IMR-90 (cell line): ENCODE measurements around the gene OTULINL. TPM values are rescaled to one million over a fixed set of nuclear protein-coding genes. Genes with fewer than 3 reads are reported as not detected.

Experiments
- ATAC-seq: fragments of 200-7000 bp; cut with Tn5 transposase; 2 replicates; pipeline ENCODE4 v1.9.1; 2020; ENCODE audit warnings: low read depth, mild to moderate bottlenecking, moderate library complexity
- BruUV-seq: library from RNA; stranded (reverse); fragments of 400-500 nt; replicated peaks from 2 replicates; lab custom pipeline; 2021; lab: Mats Ljungman, UMichigan
- CTCF ChIA-PET: fragments of 300-600 bp; formaldehyde crosslinking; extraction: SDS; loops from one replicate; lab custom pipeline; 2021; ENCODE audit warnings: antibody characterized with exemption; lab: Yijun Ruan, JAX
- POLR2A ChIA-PET: fragments of 300-600 bp; sonication (Branson Sonifier 250); formaldehyde crosslinking; loops from one replicate; lab custom pipeline; 2022; ENCODE audit warnings: antibody characterized with exemption; ENCODE audit not compliant: unreplicated experiment; lab: Charles Lee
- DNase-seq: peaks from one replicate; pipeline ENCODE4 v3.0.0; 2013
- H2AFZ ChIP-seq: replicated peaks from 2 replicates; pipeline ENCODE3; 2013; ENCODE audit warnings: low read length, mild to moderate bottlenecking; ENCODE audit not compliant: poor library complexity
- H2AK5ac ChIP-seq: 2 replicates; pipeline ENCODE4 v1.6.1; 2013; ENCODE audit warnings: low read depth, low read length, inconsistent platforms
- H2AK9ac ChIP-seq: replicated peaks from 2 replicates; pipeline ENCODE3; 2013; ENCODE audit warnings: mild to moderate bottlenecking, low read depth, low read length, moderate library complexity; ENCODE audit not compliant: poor library complexity
- H2BK120ac ChIP-seq: 2 replicates; pipeline ENCODE4 v1.6.1; 2013; ENCODE audit warnings: low read depth, low read length, inconsistent platforms
- H2BK15ac ChIP-seq: 3 replicates; pipeline ENCODE4 v1.6.1; 2013; ENCODE audit warnings: low read depth, low read length, inconsistent platforms
- H2BK20ac ChIP-seq: 2 replicates; pipeline ENCODE4 v1.6.1; 2013; ENCODE audit warnings: low read depth, mild to moderate bottlenecking, inconsistent platforms, low read length, moderate library complexity
- H2BK5ac ChIP-seq: 2 replicates; pipeline ENCODE4 v1.6.1; 2013; ENCODE audit warnings: mild to moderate bottlenecking, low read depth, low read length, inconsistent platforms; ENCODE audit not compliant: poor library complexity, severe bottlenecking
- H3K14ac ChIP-seq: replicated peaks from 2 replicates; pipeline ENCODE4 v1.6.1; 2013; ENCODE audit warnings: low read depth, low read length, inconsistent platforms
- H3K18ac ChIP-seq: 2 replicates; pipeline ENCODE4 v1.6.1; 2013; ENCODE audit warnings: low read depth, low read length, control low read depth
- H3K23ac ChIP-seq: 2 replicates; pipeline ENCODE4 v1.6.1; 2013; ENCODE audit warnings: low read depth, low read length, inconsistent platforms
- H3K27ac ChIP-seq: 2 replicates; pipeline ENCODE4 v1.5.1; 2013; ENCODE audit warnings: mild to moderate bottlenecking, control low read depth, low read length; ENCODE audit not compliant: insufficient read depth
- H3K27me3 ChIP-seq: 2 replicates; pipeline ENCODE4 v1.6.1; 2013; ENCODE audit warnings: low read length; ENCODE audit not compliant: control insufficient read depth, insufficient read depth
- H3K36me3 ChIP-seq: 2 replicates; pipeline ENCODE4 v1.6.1; 2013; ENCODE audit warnings: low read length, mixed read lengths; ENCODE audit not compliant: control insufficient read depth, insufficient read depth
- H3K4ac ChIP-seq: 2 replicates; pipeline ENCODE4 v1.6.1; 2013; ENCODE audit warnings: low read depth, low read length, inconsistent platforms
- H3K4me1 ChIP-seq: 2 replicates; pipeline ENCODE4 v1.6.1; 2013; ENCODE audit warnings: low read length, mixed read lengths; ENCODE audit not compliant: control insufficient read depth, insufficient read depth
- H3K4me2 ChIP-seq: 2 replicates; pipeline ENCODE4 v1.6.1; 2013; ENCODE audit warnings: low read depth, mild to moderate bottlenecking, control low read depth, low read length, moderate library complexity
- H3K4me3 ChIP-seq: 2 replicates; pipeline ENCODE4 v1.5.1; 2013; ENCODE audit warnings: low read depth, mild to moderate bottlenecking, control low read depth, low read length, moderate library complexity; ENCODE audit not compliant: insufficient read depth
- H3K56ac ChIP-seq: 2 replicates; pipeline ENCODE4 v1.6.1; 2013; ENCODE audit warnings: low read length, inconsistent platforms; ENCODE audit not compliant: insufficient read depth; ENCODE audit errors: extremely low read depth
- H3K79me1 ChIP-seq, 2 experiments: 2 replicates each; pipeline ENCODE4 v1.6.1; 2013; ENCODE audit warnings: low read length in 2 of 2, inconsistent platforms in 1 of 2, low read depth in 1 of 2
- H3K9ac ChIP-seq: 2 replicates; pipeline ENCODE4 v1.6.1; 2013; ENCODE audit warnings: low read depth, low read length, control low read depth
- H3K9me1 ChIP-seq: 2 replicates; pipeline ENCODE4 v1.6.1; 2013; ENCODE audit warnings: low read length, inconsistent platforms; ENCODE audit not compliant: insufficient read depth
- H3K9me3 ChIP-seq: 2 replicates; pipeline ENCODE4 v1.6.1; 2013; ENCODE audit warnings: low read length; ENCODE audit not compliant: control insufficient read depth, insufficient read depth
- H4K20me1 ChIP-seq: 2 replicates; pipeline ENCODE4 v1.6.1; 2013; ENCODE audit warnings: low read length, inconsistent platforms; ENCODE audit not compliant: insufficient read depth
- H4K5ac ChIP-seq: 2 replicates; pipeline ENCODE4 v1.6.1; 2013; ENCODE audit warnings: mild to moderate bottlenecking, low read depth, low read length, control low read depth
- H4K8ac ChIP-seq, 2 experiments: 2 replicates each; pipeline ENCODE4 v1.6.1; 2013; ENCODE audit warnings: low read depth in 2 of 2, low read length in 2 of 2, control low read depth in 1 of 2, inconsistent platforms in 1 of 2
- H4K91ac ChIP-seq: 2 replicates; pipeline ENCODE4 v1.6.1; 2013; ENCODE audit warnings: low read depth, low read length, inconsistent platforms; ENCODE audit not compliant: insufficient read depth
- BHLHE40 ChIP-seq: fragments of 150-350 bp; IDR thresholded peaks from 2 replicates; pipeline ENCODE4 v1.6.1; 2016; ENCODE audit warnings: mild to moderate bottlenecking, low read depth, low read length
- CEBPB ChIP-seq: IDR thresholded peaks from 2 replicates; pipeline ENCODE4 v1.6.1; 2012; ENCODE audit warnings: low read depth, low read length, improper control_type of control experiment
- CHD1 ChIP-seq: IDR thresholded peaks from 2 replicates; pipeline ENCODE4 v1.6.1; 2012; ENCODE audit warnings: low read depth, low read length, improper control_type of control experiment
- FOS ChIP-seq: fragments of 150-350 bp; IDR thresholded peaks from 2 replicates; pipeline ENCODE4 v1.6.1; 2016; ENCODE audit warnings: low read depth, low read length
- MAFK ChIP-seq: IDR thresholded peaks from 2 replicates; pipeline ENCODE4 v1.6.1; 2012; ENCODE audit warnings: low read depth, low read length, improper control_type of control experiment
- MAZ ChIP-seq: IDR thresholded peaks from 2 replicates; pipeline ENCODE4 v1.6.1; 2012; ENCODE audit warnings: low read depth, mild to moderate bottlenecking, low read length, improper control_type of control experiment, moderate library complexity, borderline replicate concordance
- MXI1 ChIP-seq: IDR thresholded peaks from 2 replicates; pipeline ENCODE4 v1.6.1; 2012; ENCODE audit warnings: low read depth, mild to moderate bottlenecking, low read length, moderate library complexity, borderline replicate concordance
- NFE2L2 ChIP-seq: fragments of 150-350 bp; IDR thresholded peaks from 2 replicates; pipeline ENCODE4 v1.6.1; 2016; ENCODE audit warnings: low read depth, mild to moderate bottlenecking, low read length
- POLR2A ChIP-seq: IDR thresholded peaks from 2 replicates; pipeline ENCODE4 v1.6.1; 2012; ENCODE audit warnings: mild to moderate bottlenecking, low read depth, low read length
- RAD21 ChIP-seq: IDR thresholded peaks from 2 replicates; pipeline ENCODE4 v1.6.1; 2012; ENCODE audit warnings: low read length, improper control_type of control experiment
- RCOR1 ChIP-seq: IDR thresholded peaks from 2 replicates; pipeline ENCODE4 v1.6.1; 2012; ENCODE audit warnings: mild to moderate bottlenecking, low read length, improper control_type of control experiment; ENCODE audit not compliant: insufficient replicate concordance
- RFX5 ChIP-seq: IDR thresholded peaks from 2 replicates; pipeline ENCODE4 v1.8.0; 2012; ENCODE audit warnings: low read depth, mild to moderate bottlenecking, low read length, moderate library complexity
- SMC3 ChIP-seq: fragments of 150-350 bp; IDR thresholded peaks from 2 replicates; pipeline ENCODE4 v1.6.1; 2016; ENCODE audit warnings: low read depth, mild to moderate bottlenecking, antibody characterized with exemption, low read length, moderate library complexity
- dilution Hi-C: fragments of 300-500 bp; cut with HindIII; formaldehyde crosslinking; loops from one replicate; pipeline ENCODE4 v1.14.3; 2018; ENCODE audit warnings: low sequenced_read_pairs; ENCODE audit not compliant: unreplicated experiment
- in situ Hi-C: fragments of 300-500 bp; cut with MboI; formaldehyde crosslinking; loops from 3 replicates; pipeline ENCODE4 v1.14.3; 2019; ENCODE audit warnings: low sequenced_read_pairs, inconsistent platforms, mixed read lengths
- intact Hi-C: fragments of 100-400 bp; cut with micrococcal nuclease; formaldehyde crosslinking; loops from 2 replicates; pipeline ENCODE4 v1.10.0; 2022
- polyA plus RNA-seq, 3 experiments: library from polyadenylated mRNA; depleted of rRNA; stranded (reverse); fragments of >200 nt; gene quantifications; 2 replicates each; pipeline ENCODE4 v1.2.3, GENCODE V29; 2012; ENCODE audit warnings: low replicate concordance in 1 of 3
- total RNA-seq: library from RNA; depleted of rRNA; stranded (reverse); fragments of >200 nt; gene quantifications from 2 replicates; pipeline ENCODE4 v1.2.3, GENCODE V29; 2012
- TF ChIP-seq, protein P1 (sequence below): fragments of 150-350 bp; IDR thresholded peaks from 2 replicates; pipeline ENCODE4 v1.6.1; 2016; ENCODE audit warnings: low read depth, mild to moderate bottlenecking, low read length, moderate library complexity, borderline replicate concordance
- TF ChIP-seq, protein P2 (sequence below): conservative IDR thresholded peaks from 2 replicates; pipeline ENCODE4 v1.5.1; 2012; ENCODE audit warnings: mild to moderate bottlenecking, low read depth, low read length, improper control_type of control experiment
- TF ChIP-seq, protein P3 (sequence below): fragments of 150-350 bp; IDR thresholded peaks from 2 replicates; pipeline ENCODE4 v1.6.1; 2017; ENCODE audit warnings: mild to moderate bottlenecking, antibody characterized with exemption, low read length, low read depth

OTULINL gene
- total and polyA plus RNA-seq, 2 of the 4 experiments (the other 2 are of a cell fraction): 0.09 to 0.18 TPM

DNA sequence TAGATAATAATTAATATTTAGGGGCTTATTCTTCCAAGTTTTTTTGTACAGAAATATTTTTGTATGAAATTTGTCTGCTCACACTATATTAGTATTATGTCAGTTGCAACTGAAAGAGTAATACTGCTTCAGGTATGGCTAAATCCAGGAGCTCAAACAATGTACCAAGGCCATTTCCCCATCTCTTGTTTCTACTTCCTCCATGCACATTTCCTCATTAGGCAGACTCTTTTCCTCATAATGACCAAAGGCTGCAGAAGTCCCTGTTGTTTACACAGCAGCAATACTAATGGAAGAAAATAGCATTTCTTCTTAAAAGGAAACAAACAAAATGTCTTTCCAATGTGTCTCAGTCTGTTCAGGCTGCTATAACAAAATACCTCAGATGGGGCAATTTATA, 9.2 kb upstream of the OTULINL start:
- Histone ChIP-seq H3K56ac (no peak overlapping the region), H3K27me3 (peaks cover 11% of the 10 kb centered on the region), H3K9me1 (no peaks in the 10 kb centered on the region), H4K5ac (no peak overlapping the region), H2AK5ac (no peak overlapping the region), H3K23ac (no peak overlapping the region), H3K4ac (no peak overlapping the region), H2AK9ac (no peak overlapping the region), H3K9me3 (0 out of 2 replicates have a peak, but pooled peaks cover 1% of the 10 kb centered on the region), H2BK5ac (no peak overlapping the region), H3K27ac (no peak overlapping the region), H4K8ac (no peak overlapping the region), H4K91ac (no peak overlapping the region), H2BK20ac (no peak overlapping the region), H3K14ac (no peak overlapping the region), H3K4me1 (no peaks in the 10 kb centered on the region), H2BK120ac (no peak overlapping the region), H2AFZ (no peak overlapping the region), H3K18ac (no peak overlapping the region), H3K9ac (no peak overlapping the region), H4K20me1 (no peaks in the 10 kb centered on the region), H3K36me3 (no peaks in the 10 kb centered on the region), H2BK15ac (no peak overlapping the region), H3K4me2 (no peak overlapping the region), H3K79me1 (no peaks in the 10 kb centered on the region), H3K4me3 (no peak overlapping the region)
- in situ Hi-C loops: no loop called here
- dilution Hi-C loops: no loop called here
- BruUV-seq: no TSS peak
- ChIA-PET CTCF (no interaction called here), POLR2A (no interaction called here)
- TF ChIP-seq RAD21 (no peak), MXI1 (no peak), NFE2L2 (no peak), BHLHE40 (no peak), RCOR1 (no peak), FOS (no peak), MAZ (no peak), MAFK (no peak), SMC3 (no peak), CHD1 (no peak), POLR2A (no peak), CEBPB (no peak), RFX5 (no peak)
- TF ChIP-seq, protein P1, sequence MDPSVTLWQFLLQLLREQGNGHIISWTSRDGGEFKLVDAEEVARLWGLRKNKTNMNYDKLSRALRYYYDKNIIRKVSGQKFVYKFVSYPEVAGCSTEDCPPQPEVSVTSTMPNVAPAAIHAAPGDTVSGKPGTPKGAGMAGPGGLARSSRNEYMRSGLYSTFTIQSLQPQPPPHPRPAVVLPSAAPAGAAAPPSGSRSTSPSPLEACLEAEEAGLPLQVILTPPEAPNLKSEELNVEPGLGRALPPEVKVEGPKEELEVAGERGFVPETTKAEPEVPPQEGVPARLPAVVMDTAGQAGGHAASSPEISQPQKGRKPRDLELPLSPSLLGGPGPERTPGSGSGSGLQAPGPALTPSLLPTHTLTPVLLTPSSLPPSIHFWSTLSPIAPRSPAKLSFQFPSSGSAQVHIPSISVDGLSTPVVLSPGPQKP: no peak
- TF ChIP-seq, protein P2, sequence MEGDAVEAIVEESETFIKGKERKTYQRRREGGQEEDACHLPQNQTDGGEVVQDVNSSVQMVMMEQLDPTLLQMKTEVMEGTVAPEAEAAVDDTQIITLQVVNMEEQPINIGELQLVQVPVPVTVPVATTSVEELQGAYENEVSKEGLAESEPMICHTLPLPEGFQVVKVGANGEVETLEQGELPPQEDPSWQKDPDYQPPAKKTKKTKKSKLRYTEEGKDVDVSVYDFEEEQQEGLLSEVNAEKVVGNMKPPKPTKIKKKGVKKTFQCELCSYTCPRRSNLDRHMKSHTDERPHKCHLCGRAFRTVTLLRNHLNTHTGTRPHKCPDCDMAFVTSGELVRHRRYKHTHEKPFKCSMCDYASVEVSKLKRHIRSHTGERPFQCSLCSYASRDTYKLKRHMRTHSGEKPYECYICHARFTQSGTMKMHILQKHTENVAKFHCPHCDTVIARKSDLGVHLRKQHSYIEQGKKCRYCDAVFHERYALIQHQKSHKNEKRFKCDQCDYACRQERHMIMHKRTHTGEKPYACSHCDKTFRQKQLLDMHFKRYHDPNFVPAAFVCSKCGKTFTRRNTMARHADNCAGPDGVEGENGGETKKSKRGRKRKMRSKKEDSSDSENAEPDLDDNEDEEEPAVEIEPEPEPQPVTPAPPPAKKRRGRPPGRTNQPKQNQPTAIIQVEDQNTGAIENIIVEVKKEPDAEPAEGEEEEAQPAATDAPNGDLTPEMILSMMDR: no peak
- TF ChIP-seq, protein P3, sequence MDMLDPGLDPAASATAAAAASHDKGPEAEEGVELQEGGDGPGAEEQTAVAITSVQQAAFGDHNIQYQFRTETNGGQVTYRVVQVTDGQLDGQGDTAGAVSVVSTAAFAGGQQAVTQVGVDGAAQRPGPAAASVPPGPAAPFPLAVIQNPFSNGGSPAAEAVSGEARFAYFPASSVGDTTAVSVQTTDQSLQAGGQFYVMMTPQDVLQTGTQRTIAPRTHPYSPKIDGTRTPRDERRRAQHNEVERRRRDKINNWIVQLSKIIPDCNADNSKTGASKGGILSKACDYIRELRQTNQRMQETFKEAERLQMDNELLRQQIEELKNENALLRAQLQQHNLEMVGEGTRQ: no peak
- DNase-seq (no peak), ATAC-seq (no peak)
- intact Hi-C loops: no loop called here
